Subcutaneous adipose tissue (tissue), 4 donors: ENCODE data around the gene PELO. TPM values are rescaled to one million over a fixed set of nuclear protein-coding genes. Genes with fewer than 3 reads are reported as not detected.

Experiments used
- total RNA-seq, 4 donors: library from RNA; depleted of rRNA; stranded (reverse); fragments of >200 nt; gene quantifications; one replicate each; pipeline ENCODE4 v1.1.0, GENCODE V29; 2016
- TF ChIP-seq, protein P1 (sequence below): fragments of 450-650 bp; IDR thresholded peaks from one replicate; pipeline ENCODE4 v1.5.1; 2016; ENCODE audit warnings: low read depth, mild to moderate bottlenecking, control low read depth, antibody characterized with exemption, moderate library complexity

The PELO gene
- total RNA-seq, 4 donors from 2014 or later = 8.8 to 23.9 (median 11.9) TPM

DNA sequence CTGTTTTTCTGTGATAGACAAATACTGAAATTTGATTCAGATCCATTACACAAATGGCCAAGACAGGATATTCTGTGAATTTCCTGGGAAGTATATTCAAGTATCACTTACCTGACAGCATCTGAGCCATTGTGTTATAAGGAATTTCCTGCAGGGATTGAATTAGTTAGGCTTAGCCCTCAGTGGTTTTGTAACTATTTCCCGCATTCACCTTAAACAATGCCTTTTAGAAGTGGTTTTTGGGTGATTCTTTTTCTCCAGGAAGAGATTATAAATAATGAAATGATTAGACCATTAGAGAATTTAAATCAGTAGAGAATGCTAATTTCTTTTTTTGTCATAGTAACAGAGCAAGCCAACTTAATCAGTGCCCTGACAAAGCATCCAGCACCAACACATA, 30.6 kb downstream of the PELO start:
- TF ChIP-seq, protein P1, sequence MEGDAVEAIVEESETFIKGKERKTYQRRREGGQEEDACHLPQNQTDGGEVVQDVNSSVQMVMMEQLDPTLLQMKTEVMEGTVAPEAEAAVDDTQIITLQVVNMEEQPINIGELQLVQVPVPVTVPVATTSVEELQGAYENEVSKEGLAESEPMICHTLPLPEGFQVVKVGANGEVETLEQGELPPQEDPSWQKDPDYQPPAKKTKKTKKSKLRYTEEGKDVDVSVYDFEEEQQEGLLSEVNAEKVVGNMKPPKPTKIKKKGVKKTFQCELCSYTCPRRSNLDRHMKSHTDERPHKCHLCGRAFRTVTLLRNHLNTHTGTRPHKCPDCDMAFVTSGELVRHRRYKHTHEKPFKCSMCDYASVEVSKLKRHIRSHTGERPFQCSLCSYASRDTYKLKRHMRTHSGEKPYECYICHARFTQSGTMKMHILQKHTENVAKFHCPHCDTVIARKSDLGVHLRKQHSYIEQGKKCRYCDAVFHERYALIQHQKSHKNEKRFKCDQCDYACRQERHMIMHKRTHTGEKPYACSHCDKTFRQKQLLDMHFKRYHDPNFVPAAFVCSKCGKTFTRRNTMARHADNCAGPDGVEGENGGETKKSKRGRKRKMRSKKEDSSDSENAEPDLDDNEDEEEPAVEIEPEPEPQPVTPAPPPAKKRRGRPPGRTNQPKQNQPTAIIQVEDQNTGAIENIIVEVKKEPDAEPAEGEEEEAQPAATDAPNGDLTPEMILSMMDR = no peak

DNA sequence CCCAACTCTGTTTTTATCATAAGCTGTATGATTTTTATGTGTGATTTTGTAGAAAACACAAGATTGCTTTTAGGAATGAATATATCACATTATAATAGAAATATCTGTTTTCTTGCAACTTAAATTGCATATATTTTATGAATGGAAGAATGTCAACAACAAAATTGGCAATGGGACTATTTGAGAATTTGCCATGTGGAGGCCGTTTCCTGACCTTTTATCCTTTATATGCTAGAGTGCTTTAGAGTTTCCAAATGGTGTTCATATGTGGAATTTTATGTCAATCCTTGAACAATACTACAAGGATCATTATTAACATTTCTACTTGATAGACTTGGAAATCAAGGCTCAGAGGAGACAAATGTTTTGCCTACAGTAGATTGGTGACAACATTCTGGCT, 34.2 kb downstream of the PELO start:
- TF ChIP-seq, protein P1 = no peak

DNA sequence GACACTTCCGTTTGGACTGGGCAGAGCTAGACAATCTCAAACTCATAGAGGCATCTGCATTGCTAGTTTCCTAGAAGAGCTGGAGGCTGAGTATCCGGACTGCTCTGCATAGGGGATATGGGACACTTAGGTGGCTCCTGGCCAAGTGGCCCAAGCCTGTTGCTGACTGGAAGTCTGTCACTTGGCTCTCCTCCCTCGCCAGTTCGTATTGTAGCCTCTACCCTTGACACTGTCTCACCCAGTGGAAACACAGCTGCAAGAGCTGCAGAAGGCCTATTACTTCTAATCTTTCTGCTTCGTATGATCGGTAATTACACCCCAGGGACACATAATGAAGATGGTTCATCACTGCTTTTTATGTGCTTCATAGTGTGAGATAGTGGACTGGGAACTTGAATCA, 34.7 kb downstream of the PELO start:
- TF ChIP-seq, protein P1 = no peak

DNA sequence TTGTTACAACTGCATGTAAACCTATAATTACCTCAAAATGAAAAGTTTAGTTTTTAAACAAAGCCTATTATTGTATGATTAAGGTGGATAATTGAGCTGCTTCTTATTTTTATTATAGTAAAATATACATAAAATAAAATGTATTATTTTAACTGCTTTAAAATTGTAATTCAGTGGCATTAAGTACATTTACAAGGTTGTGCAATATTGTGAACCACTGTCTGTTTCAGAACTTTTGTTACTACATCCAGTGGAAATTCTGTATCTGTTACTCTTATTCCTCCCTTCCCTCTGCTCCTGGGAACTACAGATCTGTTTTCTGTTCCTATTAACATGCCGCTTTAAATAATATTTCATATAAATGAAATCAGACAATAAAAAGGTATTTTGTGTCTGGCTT, 37.1 kb downstream of the PELO start:
- TF ChIP-seq, protein P1 = no peak

DNA sequence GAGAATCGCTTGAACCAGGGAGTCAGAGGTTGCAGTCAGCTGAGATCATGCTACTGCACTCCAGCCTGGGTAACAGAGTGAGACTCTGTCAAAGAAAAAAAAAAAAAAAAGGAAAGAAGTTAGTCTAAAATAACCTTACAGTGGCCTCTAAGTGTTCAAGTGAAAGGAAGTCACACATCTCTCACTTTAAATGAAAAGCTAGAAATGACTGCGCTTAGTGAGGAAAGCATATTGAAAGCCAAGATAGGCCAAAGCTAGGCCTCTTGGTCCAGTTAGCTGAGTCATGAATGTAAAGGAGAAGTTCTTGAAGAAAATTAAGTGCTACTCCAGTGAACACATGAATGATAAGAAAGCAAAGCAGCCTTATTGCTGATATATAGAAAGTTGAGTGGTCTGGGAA, 38.1 kb downstream of the PELO start:
- TF ChIP-seq, protein P1 = no peak

DNA sequence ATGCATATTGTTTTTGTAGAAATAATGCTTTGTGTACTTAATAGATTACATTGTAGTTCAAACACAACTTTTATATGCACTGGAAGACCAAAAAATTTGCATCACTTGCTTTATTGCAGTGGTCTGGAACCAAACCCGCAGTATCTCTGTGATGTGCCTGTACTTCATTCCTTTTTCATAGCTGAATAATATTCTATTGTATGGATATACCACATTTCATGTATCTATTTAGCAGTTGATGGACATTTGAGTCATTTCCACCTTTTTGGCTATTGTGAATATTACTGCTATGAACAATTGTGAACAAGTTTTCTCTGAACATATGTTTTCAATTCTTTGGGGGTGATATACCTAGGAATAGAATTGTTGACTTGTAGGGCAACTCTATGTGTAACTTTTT, 40.1 kb downstream of the PELO start:
- TF ChIP-seq, protein P1 = no peak

DNA sequence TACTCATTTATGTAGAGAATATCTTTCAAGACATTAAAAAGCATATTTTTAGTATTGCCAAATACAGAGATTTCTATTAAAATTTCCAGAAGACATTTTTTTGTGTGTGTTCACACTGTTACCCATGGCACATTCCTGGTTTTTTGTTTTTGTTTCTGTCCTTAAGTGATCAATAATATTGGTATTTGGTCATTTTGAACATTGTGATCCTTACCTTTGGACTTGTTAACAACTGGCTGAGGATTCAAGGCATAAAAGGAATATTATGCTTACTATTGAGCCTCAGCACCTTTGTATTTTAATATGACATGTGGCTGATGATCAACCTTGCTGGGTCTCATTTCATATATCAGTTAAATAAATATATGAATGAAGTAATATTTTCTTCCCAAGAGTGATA, 41.9 kb downstream of the PELO start:
- TF ChIP-seq, protein P1 = no peak
